Fibroblast of lung (primary cell): Measurements from ENCODE around the gene MNT. TPM values are rescaled to one million over a fixed set of nuclear protein-coding genes. Genes with fewer than 3 reads are reported as not detected.

Experiments
- DNase-seq, 2 donors: peaks; one replicate each; pipeline versions ENCODE4 v3.0.0 to v3.0.0-alpha.2; 2010; ENCODE audit warnings: low read depth in 2 of 2
- H2AFZ ChIP-seq: 2 replicates; pipeline ENCODE4 v1.5.1; 2012; ENCODE audit warnings: low read length, control low read depth, inconsistent platforms
- H3K27ac ChIP-seq: 2 replicates; pipeline ENCODE4 v1.5.1; 2011; ENCODE audit warnings: low read length, control low read depth; ENCODE audit not compliant: insufficient read depth
- H3K27me3 ChIP-seq: 2 replicates; pipeline ENCODE4 v1.5.1; 2011; ENCODE audit warnings: mild to moderate bottlenecking, low read length; ENCODE audit not compliant: control insufficient read depth, insufficient read depth
- H3K36me3 ChIP-seq: 2 replicates; pipeline ENCODE4 v1.5.1; 2011; ENCODE audit warnings: low read length; ENCODE audit not compliant: control insufficient read depth, insufficient read depth
- H3K4me1 ChIP-seq: 2 replicates; pipeline ENCODE4 v1.5.1; 2011; ENCODE audit warnings: low read length; ENCODE audit not compliant: control insufficient read depth, insufficient read depth; ENCODE audit errors: extremely low read depth
- H3K4me2 ChIP-seq: 2 replicates; pipeline ENCODE4 v1.5.1; 2011; ENCODE audit warnings: low read length, control low read depth; ENCODE audit not compliant: insufficient read depth; ENCODE audit errors: extremely low read depth
- H3K4me3 ChIP-seq, 4 experiments: fragments of 200-600 bp in 1 of 4; sonication (generic) in 1 of 4; replicated peaks in 1 of 4; 2 replicates each; pipeline ENCODE4 v1.5.1; 2011 to 2016; ENCODE audit warnings: low read length in 4 of 4, low read depth in 3 of 4, mild to moderate bottlenecking in 3 of 4, control low read depth in 2 of 4, inconsistent platforms in 1 of 4, mixed read lengths in 1 of 4; ENCODE audit not compliant: insufficient read depth in 1 of 4; ENCODE audit errors: control extremely low read depth in 1 of 4
- H3K79me2 ChIP-seq: 2 replicates; pipeline ENCODE4 v1.5.1; 2012; ENCODE audit warnings: mild to moderate bottlenecking, low read length, inconsistent platforms; ENCODE audit not compliant: control insufficient read depth, insufficient read depth
- H3K9ac ChIP-seq: 2 replicates; pipeline ENCODE4 v1.5.1; 2011; ENCODE audit warnings: mild to moderate bottlenecking, low read length, control low read depth; ENCODE audit not compliant: insufficient read depth
- H3K9me3 ChIP-seq: 2 replicates; pipeline ENCODE4 v1.5.1; 2012; ENCODE audit warnings: low read depth, low read length; ENCODE audit not compliant: control insufficient read depth, insufficient read depth
- H4K20me1 ChIP-seq: 2 replicates; pipeline ENCODE4 v1.5.1; 2011; ENCODE audit warnings: low read length; ENCODE audit not compliant: control insufficient read depth, insufficient read depth; ENCODE audit errors: extremely low read depth
- CTCF ChIP-seq, 2 donors: IDR thresholded peaks in 1 of 2; conservative IDR thresholded peaks in 1 of 2; 1 replicate in 1 of 2; 2 replicates in 1 of 2; pipeline ENCODE4 v1.5.1; 2011 to 2012; ENCODE audit warnings: low read length in 2 of 2, control low read depth in 1 of 2, inconsistent platforms in 1 of 2, low read depth in 1 of 2, mild to moderate bottlenecking in 1 of 2
- EZH2 ChIP-seq: IDR thresholded peaks from 2 replicates; pipeline ENCODE4 v1.5.1; 2012; ENCODE audit warnings: low read length, control low read depth, mild to moderate bottlenecking; ENCODE audit errors: missing control alignments
- polyA plus RNA-seq, 2 donors: library from polyadenylated mRNA; depleted of rRNA in 1 of 2; stranded (reverse) in 1 of 2; unstranded in 1 of 2; fragments of >200 nt; gene quantifications; 2 replicates each; pipeline ENCODE4 v1.2.1, GENCODE V29; 2011 to 2012; ENCODE audit warnings: missing spikeins in 1 of 2
- total RNA-seq: library from RNA; depleted of rRNA; stranded (reverse); fragments of >200 nt; gene quantifications from 2 replicates; pipeline ENCODE4 v1.2.1, GENCODE V29; 2014

MNT gene
- total and polyA plus RNA-seq, 2 donors (not counting 1 experiment from before 2014, with no cell fraction given), result 1.7 to 8.4 TPM

GRCh38 chr17:2369039-2369438 is 31.8 kb downstream of the MNT start:
- peak in 1 of 2 donors; percentile 28 for DNase-seq
- H3K79me2 ChIP-seq, result no peaks in the 10 kb centered on the region
- no peak overlapping the region for H3K4me3 ChIP-seq
- no peak overlapping the region for H3K9ac ChIP-seq
- no peak overlapping the region for H3K4me2 ChIP-seq
- H4K20me1 ChIP-seq, result no peaks in the 10 kb centered on the region
- H3K27me3 ChIP-seq, result no peaks in the 10 kb centered on the region
- H3K4me1 ChIP-seq, result no peaks in the 10 kb centered on the region
- no peak for TF ChIP-seq EZH2
- TF ChIP-seq CTCF (conservative IDR thresholded peaks at IDR 0.05 in 1 of 2, IDR thresholded peaks at IDR 0.05 in 1 of 2; ENCODE audit: low read depth in 1 of 2, low read length in 2 of 2), result no peak
- H2AFZ ChIP-seq, result no peak overlapping the region
- no peaks in the 10 kb centered on the region for H3K9me3 ChIP-seq
- H3K27ac ChIP-seq, result no peak overlapping the region
- peaks cover 10% of the 10 kb centered on the region for H3K36me3 ChIP-seq

GRCh38 chr17:2368359-2368758 is 32.5 kb downstream of the MNT start:
- Histone ChIP-seq H3K9ac (no peak overlapping the region), H3K4me1 (no peaks in the 10 kb centered on the region), H3K27ac (no peak overlapping the region), H4K20me1 (no peaks in the 10 kb centered on the region), H3K79me2 (no peaks in the 10 kb centered on the region), H3K4me3 (no peak overlapping the region), H3K27me3 (no peaks in the 10 kb centered on the region), H2AFZ (no peak overlapping the region), H3K36me3 (peaks cover 10% of the 10 kb centered on the region), H3K9me3 (no peaks in the 10 kb centered on the region), H3K4me2 (no peak overlapping the region)
- TF ChIP-seq CTCF (conservative IDR thresholded peaks at IDR 0.05 in 1 of 2, IDR thresholded peaks at IDR 0.05 in 1 of 2; ENCODE audit: low read depth in 1 of 2, low read length in 2 of 2) (no peak), EZH2 (no peak)
- no peak for DNase-seq

- no peak overlapping the region for H3K4me2 ChIP-seq
- DNase-seq, result no peak
- H3K36me3 ChIP-seq, result peaks cover 9% of the 10 kb centered on the region
These were observed 33.9 kb downstream of the MNT start for GRCh38 chr17:2366747-2367494.

More at GRCh38 chr17:2366747-2367494, 33.9 kb downstream of the MNT start:
- no peak overlapping the region for H3K27ac ChIP-seq
- H3K9me3 ChIP-seq, result no peaks in the 10 kb centered on the region
- H3K27me3 ChIP-seq, result no peaks in the 10 kb centered on the region
- no peak overlapping the region for H3K4me3 ChIP-seq
- TF ChIP-seq EZH2, result no peak
- peak in 1 of 2 donors; percentile 23 for TF ChIP-seq CTCF (conservative IDR thresholded peaks at IDR 0.05 in 1 of 2, IDR thresholded peaks at IDR 0.05 in 1 of 2; ENCODE audit: low read depth in 1 of 2, low read length in 2 of 2)
- no peaks in the 10 kb centered on the region for H4K20me1 ChIP-seq
- H3K79me2 ChIP-seq, result no peaks in the 10 kb centered on the region
- no peak overlapping the region for H2AFZ ChIP-seq
- H3K9ac ChIP-seq, result no peak overlapping the region
- no peaks in the 10 kb centered on the region for H3K4me1 ChIP-seq
